Stimulated activated CD4-positive, alpha-beta T cell treated with anti-CD3 and anti-CD28 coated beads, Interleukin-15, amount 100 ng/mL, for 1 hour (primary cell): Measurements from ENCODE around the gene HS3ST3A1.

Experiments
- DNase-seq, 2 donors: peaks; one replicate each; pipeline ENCODE4 v3.0.0-alpha.2; 2020; ENCODE audit warnings: low read depth in 1 of 2, low spot score in 1 of 2

HS3ST3A1 gene

GRCh38 chr17:13598353-13599167 lies 3.2 kb downstream of the HS3ST3A1 start:
- no peak for DNase-seq

DNA sequence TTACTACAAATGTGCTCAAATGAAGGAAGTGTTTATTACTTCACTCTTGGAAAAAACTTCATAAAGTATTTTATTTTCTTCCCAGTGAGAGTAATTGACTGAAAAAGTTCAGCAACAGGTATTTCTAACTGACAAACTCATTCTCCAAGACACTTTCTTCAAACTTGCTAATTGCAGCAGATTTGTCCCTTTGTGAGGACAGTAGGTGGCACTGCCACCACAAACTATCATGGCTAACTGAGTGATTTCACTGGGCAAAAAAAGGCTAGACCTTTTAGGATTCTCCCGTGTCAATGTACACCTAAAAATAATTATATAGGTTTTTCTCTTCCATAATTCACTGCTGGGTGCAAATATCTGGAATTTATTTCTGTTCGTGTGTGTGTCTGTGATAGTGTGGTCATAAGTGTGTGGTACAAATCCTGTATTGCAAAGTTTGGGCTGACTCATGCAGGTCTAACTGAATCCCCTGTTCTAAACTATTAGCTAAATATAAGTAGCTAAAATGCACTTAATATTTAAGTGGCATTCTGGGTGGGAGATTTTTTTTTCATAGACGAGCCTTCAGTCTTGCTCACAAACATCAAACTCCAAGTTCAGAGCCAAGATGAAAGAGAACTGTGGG lies 3.9 kb downstream of the HS3ST3A1 start:
- DNase-seq = no peak

GRCh38 chr17:13596241-13596923 lies 5.3 kb downstream of the HS3ST3A1 start:
- no peak for DNase-seq

- no peak for DNase-seq
Observed at GRCh38 chr17:13595599-13595899, 6.2 kb downstream of the HS3ST3A1 start.

DNA sequence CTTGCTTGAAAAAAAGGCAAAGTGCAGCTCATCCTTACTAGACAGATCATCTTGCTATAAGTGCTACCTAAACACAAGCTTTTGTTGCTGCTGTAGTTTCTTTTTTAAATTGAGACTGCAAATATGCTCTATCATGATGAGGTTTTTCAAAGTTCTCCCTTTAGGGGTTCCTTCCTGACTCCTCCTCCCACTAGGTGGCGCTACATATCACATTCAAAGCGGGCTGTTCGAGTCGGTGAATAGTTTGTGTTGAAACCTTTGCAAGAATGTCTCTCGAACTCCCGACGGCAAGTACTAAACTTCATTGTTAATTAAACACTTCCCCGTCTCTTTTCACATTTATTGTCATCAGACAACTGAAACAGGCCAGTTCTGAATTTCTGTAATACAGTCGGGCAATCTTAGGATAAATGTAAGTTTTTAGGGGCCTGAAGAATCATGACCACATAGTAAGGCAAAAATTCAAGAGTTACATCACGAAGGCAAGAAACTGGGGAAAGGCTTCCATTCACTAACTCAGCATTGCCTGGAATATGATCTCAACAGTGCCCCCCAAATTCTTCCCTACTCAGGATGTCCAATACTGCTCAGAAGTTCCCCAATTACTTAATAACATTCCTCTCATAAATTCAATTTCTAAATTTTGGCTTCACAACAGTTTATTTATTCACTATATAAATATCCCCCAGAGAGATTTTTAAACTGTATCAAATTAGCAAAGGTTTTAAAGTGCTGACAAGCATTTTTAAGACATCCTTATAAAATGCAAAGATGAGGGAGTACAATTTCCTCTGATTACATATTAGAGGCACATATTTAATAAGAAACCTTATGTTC lies 6.7 kb downstream of the HS3ST3A1 start:
- peak; percentile 49 to 56 for DNase-seq

GRCh38 chr17:13594310-13594709 lies 7.4 kb downstream of the HS3ST3A1 start:
- DNase-seq = no peak

DNA sequence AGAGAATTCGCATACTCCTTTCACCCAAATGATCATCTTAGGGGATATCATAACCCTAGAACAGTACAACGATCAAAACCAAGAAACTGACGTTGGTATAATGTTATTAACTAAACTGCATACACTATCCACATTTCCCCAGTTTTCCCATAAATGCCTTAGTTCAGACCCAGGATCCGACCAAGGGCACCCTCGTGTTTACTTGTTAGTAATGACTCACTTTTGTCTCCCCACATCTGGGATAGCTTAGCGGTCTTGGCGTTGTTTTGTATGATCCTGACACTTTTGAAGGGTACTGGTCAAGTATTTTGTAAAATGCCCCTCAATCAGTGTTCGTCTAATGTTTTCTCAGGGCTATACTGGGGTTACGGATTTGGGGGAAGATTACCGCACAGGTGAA lies 8.0 kb downstream of the HS3ST3A1 start:
- no peak for DNase-seq

DNA sequence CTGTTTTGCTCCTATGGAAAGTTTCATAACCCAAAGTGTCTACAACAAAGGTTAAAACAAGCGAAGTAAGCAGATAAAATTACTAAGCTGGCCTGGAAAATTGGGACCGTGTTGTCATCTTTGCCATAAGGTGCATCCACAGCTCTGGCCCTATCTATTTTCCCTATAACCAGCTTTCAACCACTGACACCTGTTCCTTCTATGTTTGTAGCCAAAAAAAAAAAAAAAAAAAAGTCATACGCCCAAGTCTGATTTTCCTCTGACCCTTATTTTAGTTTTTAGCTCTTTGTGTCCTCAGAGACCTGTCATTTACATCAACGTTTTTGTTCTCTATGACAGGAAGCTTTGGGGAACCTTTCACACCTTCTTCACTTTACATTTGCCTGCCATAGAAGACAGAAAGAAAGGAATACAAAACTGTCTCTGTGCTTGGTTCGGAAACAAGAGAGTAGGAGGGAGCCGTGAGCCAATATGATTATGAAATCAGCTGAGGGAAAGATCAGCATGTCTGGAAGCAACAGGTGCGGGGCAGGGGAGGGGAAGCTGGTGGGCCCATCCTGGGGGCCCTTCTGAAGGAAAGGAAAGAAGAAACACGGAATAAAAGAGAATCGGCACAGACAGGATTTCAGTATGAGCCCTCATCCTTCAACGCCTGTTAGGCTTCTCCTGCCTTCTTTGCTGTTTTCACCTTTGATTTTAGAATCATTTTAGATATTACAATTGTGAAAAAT lies 8.5 kb downstream of the HS3ST3A1 start:
- no peak for DNase-seq

GRCh38 chr17:13592427-13592826 lies 9.3 kb downstream of the HS3ST3A1 start:
- DNase-seq = no peak

DNA sequence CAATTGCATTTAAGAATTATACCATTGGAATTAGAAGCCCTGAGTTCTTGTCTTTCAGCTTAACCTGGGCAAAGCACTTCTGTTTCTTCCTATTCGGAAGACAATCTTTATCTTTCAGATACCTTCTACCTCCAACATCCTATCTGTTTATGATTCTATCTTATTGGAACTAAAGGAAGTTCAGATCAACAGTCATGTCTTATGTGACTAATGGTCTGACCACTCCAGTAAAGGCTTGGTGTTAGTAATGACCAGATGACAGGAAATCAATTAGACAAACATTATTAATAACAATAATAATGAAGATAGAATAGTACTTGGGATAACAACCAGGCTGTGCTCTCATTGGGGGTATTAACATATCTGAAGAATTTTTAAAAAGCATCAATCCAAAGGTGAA lies 11.3 kb downstream of the HS3ST3A1 start:
- no peak for DNase-seq

- no peak for DNase-seq
Observed at GRCh38 chr17:13589658-13590057, 12.1 kb downstream of the HS3ST3A1 start.

DNA sequence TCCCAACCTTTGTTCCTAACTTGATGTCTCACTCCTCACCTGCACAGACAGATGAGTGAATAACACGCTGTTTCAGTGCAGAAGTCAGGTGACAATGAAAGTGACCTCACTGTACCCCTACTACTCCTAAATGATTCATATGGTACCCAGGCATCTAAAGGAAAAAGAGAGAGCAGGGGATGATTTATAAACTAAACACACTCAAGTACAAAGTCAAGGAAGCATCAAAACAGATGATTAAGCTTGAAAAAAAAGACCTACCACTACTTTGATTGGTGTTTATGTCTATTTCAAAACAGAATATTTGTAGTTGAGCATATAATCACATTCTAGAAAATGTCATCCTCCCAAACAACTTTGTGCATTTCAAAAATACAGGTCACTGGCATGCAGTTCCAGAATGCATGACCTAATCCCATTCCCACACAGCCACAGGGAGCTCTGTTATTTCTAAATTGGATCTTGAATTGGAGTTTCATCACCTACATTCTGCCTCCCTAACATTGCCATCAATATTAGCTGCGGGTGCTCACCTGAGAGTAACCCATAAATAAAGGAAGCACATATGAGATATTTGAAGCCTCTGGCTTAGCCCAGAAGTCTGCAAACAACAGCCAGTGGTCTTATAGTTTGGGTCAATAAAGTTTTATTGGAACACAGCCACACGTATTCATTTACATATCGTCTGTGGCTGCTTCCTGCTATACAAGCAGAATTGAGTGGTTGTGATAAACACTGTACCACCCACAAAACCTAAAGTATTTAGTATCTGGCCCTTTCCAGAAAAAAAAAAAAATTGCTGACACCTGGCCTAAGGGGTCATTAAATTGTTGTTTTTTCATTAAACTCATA lies 14.0 kb downstream of the HS3ST3A1 start:
- no peak for DNase-seq

GRCh38 chr17:13584701-13585080 lies 17.0 kb downstream of the HS3ST3A1 start:
- no peak for DNase-seq

GRCh38 chr17:13583996-13584700 lies 17.6 kb downstream of the HS3ST3A1 start:
- no peak for DNase-seq

- DNase-seq = no peak
Observed at GRCh38 chr17:13582776-13583547, 18.8 kb downstream of the HS3ST3A1 start.

GRCh38 chr17:13581925-13582324 lies 19.8 kb downstream of the HS3ST3A1 start:
- DNase-seq = no peak

- DNase-seq = no peak
Observed at GRCh38 chr17:13580790-13581189, 20.9 kb downstream of the HS3ST3A1 start.

- DNase-seq = no peak
Observed at GRCh38 chr17:13576661-13577526, 24.8 kb downstream of the HS3ST3A1 start.
